Measurements from ENCODE around the gene OMP.

DNA sequence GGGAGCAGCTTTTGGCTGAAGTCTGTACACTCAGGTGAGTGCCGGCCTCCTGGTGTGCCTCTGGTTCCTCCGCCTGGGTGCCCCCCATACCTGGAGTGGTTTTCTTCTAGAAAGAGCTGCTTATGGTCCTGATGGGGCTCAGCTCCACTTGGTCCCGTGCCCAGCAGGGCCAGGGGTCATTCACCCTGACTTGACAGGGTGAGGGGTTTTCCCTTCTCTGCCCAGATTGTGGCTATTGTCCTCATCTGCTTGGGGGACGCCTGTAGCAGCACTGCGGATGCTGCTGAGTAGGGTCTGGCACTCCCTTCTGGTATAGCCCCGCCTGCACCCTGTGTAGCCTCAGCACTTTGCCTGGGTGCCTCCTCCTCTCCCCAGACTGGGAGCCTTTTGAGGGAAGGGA lies 8.2 kb downstream of the OMP start:
- TF ChIP-seq, protein P1, sequence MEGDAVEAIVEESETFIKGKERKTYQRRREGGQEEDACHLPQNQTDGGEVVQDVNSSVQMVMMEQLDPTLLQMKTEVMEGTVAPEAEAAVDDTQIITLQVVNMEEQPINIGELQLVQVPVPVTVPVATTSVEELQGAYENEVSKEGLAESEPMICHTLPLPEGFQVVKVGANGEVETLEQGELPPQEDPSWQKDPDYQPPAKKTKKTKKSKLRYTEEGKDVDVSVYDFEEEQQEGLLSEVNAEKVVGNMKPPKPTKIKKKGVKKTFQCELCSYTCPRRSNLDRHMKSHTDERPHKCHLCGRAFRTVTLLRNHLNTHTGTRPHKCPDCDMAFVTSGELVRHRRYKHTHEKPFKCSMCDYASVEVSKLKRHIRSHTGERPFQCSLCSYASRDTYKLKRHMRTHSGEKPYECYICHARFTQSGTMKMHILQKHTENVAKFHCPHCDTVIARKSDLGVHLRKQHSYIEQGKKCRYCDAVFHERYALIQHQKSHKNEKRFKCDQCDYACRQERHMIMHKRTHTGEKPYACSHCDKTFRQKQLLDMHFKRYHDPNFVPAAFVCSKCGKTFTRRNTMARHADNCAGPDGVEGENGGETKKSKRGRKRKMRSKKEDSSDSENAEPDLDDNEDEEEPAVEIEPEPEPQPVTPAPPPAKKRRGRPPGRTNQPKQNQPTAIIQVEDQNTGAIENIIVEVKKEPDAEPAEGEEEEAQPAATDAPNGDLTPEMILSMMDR (IDR thresholded peaks at IDR 0.05), result no peak
- TF ChIP-seq POLR2AphosphoS5 (IDR thresholded peaks at IDR 0.05), result no peak
- TF ChIP-seq POLR2A (IDR thresholded peaks at IDR 0.05), result no peak
- no peak for TF ChIP-seq EP300 (IDR thresholded peaks at IDR 0.05)
